Common myeloid progenitor, CD34-positive (primary cell): Measurements from ENCODE around the gene AFTPH.

Experiments used
- CTCF ChIA-PET: fragments of 350-600 bp; sonication (Branson Sonifier 250); formaldehyde crosslinking; loops from one replicate; lab custom pipeline; 2021; ENCODE audit warnings: antibody characterized with exemption; lab: Charles Lee
- POLR2A ChIA-PET: fragments of 350-600 bp; sonication (Branson Sonifier 250); formaldehyde crosslinking; loops from one replicate; lab custom pipeline; 2021; ENCODE audit warnings: antibody characterized with exemption; lab: Charles Lee
- DNase-seq, 3 donors: peaks; one replicate each; pipeline versions ENCODE4 v3.0.0 to v3.0.0-alpha.2; 2013
- H3K27ac ChIP-seq, 2 experiments: 1 replicate in 1 of 2; 2 replicates in 1 of 2; pipeline ENCODE4 v1.7.0; 2013; ENCODE audit warnings: inconsistent platforms in 2 of 2, low read length in 2 of 2, mild to moderate bottlenecking in 2 of 2, low read depth in 1 of 2, moderate library complexity in 1 of 2; ENCODE audit not compliant: severe bottlenecking in 2 of 2, insufficient read depth in 1 of 2, poor library complexity in 1 of 2
- H3K27me3 ChIP-seq, 5 experiments: replicated peaks in 2 of 5; 1 replicate in 3 of 5; 2 replicates in 2 of 5; pipeline versions ENCODE4 v1.6.1 to v1.7.0; 2013; ENCODE audit warnings: low read length in 4 of 5, mild to moderate bottlenecking in 2 of 5, moderate library complexity in 2 of 5, inconsistent platforms in 1 of 5; ENCODE audit not compliant: insufficient read depth in 5 of 5, control insufficient read depth in 4 of 5
- H3K36me3 ChIP-seq, 4 experiments: 1 replicate in 2 of 4; 2 replicates in 2 of 4; pipeline versions ENCODE4 v1.6.1 to v1.7.0; 2013; ENCODE audit warnings: low read length in 3 of 4, control low read depth in 1 of 4, mild to moderate bottlenecking in 1 of 4; ENCODE audit not compliant: control insufficient read depth in 4 of 4, insufficient read depth in 4 of 4
- H3K4me1 ChIP-seq, 4 experiments: 1 replicate in 3 of 4; 2 replicates in 1 of 4; pipeline versions ENCODE4 v1.6.1 to v1.7.1; 2013; ENCODE audit warnings: low read length in 3 of 4, mild to moderate bottlenecking in 3 of 4, control low read depth in 1 of 4, inconsistent platforms in 1 of 4, moderate library complexity in 1 of 4; ENCODE audit not compliant: control insufficient read depth in 4 of 4, insufficient read depth in 4 of 4; ENCODE audit errors: control extremely low read depth in 1 of 4
- H3K4me3 ChIP-seq, 7 experiments: 1 replicate in 4 of 7; 2 replicates in 3 of 7; pipeline versions ENCODE4 v1.5.1 to v1.7.0; 2013; ENCODE audit warnings: mild to moderate bottlenecking in 7 of 7, low read length in 6 of 7, moderate library complexity in 6 of 7, inconsistent platforms in 2 of 7, low read depth in 2 of 7, control low read depth in 1 of 7; ENCODE audit not compliant: insufficient read depth in 4 of 7, control insufficient read depth in 1 of 7; ENCODE audit errors: extremely low read depth in 1 of 7
- H3K9me3 ChIP-seq, 5 experiments: 1 replicate in 4 of 5; 2 replicates in 1 of 5; pipeline versions ENCODE4 v1.6.1 to v1.7.1; 2013; ENCODE audit warnings: low read length in 4 of 5, mild to moderate bottlenecking in 2 of 5, inconsistent platforms in 1 of 5, low read depth in 1 of 5, moderate library complexity in 1 of 5; ENCODE audit not compliant: control insufficient read depth in 4 of 5, insufficient read depth in 2 of 5; ENCODE audit errors: control extremely low read depth in 1 of 5
- WGBS: methylation state at CpG from one replicate; pipeline ENCODE4 v1.1.5; 2013; ENCODE audit not compliant: insufficient coverage; 5-methylcytosine and 5-hydroxymethylcytosine counted together

AFTPH gene

DNA sequence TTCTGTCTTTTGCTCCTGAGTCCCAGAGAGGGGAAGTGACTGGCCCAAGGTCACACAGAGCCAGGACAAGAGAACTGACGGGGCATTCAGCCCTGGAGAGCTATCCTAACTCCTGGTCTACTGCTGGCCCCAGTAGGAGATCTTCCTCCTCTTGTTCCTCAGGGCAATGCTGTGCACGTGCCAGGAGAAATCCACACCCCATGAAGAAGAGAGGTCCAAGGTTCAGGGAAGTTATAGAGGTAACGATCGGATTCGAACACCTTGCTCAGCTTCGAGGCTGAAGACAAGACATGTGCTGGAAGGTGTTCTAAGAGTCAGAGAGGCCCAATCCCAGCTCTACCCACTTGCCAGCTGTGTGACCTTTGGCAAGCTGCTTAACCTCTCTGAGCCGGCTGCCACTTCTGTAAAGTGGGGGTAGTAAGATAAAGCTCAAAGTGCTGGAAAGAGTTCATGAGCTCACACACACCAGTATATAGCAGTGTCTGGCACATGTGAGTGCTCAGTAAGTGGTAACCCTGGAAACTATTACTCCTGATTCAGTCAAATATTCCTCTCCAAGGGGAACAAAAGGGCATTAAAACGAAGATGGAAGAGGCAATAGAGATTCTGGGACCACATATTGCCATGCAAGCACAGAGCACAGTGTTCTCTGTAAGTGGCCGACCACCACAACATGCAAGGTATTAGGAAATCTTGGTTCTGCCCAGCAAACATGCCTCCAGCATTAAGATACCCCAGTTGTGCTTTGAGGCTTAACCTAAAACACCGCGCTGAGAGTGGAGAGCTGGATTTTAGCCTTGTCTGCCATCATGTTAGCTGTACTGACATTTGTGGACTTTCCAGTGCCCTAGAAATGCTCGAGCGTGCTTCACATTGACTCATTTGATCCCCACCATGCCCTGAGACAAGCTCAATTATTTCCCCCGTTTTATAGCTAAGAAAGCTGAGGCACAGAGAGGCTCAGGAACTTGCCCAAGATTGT is 104.0 kb downstream of the AFTPH start:
- H3K4me3 ChIP-seq, result no peak overlapping the region
- H3K27ac ChIP-seq, result no peak overlapping the region
- WGBS, result 97% methylated on average over 10 of the region's 14 CpGs
- no peaks in the 10 kb centered on the region for H3K4me1 ChIP-seq
- no peak for DNase-seq
- peaks cover 0 to 29% (median 13%) of the 10 kb centered on the region in 4 experiments for H3K36me3 ChIP-seq
- no peaks in the 10 kb centered on the region for H3K27me3 ChIP-seq
- ChIA-PET CTCF (interaction anchor here (0.8 to 3.5 kb wide), 10 partner anchors 11 to 41 kb away, joined by 3 to 44 read pairs (median 4); no protein-coding TSS in a partner anchor), POLR2A (interaction anchor here (1.0 kb wide), 1 partner anchor 9 kb away, joined by 3 read pairs; no protein-coding TSS in a partner anchor)
- no peaks in the 10 kb centered on the region for H3K9me3 ChIP-seq

DNA sequence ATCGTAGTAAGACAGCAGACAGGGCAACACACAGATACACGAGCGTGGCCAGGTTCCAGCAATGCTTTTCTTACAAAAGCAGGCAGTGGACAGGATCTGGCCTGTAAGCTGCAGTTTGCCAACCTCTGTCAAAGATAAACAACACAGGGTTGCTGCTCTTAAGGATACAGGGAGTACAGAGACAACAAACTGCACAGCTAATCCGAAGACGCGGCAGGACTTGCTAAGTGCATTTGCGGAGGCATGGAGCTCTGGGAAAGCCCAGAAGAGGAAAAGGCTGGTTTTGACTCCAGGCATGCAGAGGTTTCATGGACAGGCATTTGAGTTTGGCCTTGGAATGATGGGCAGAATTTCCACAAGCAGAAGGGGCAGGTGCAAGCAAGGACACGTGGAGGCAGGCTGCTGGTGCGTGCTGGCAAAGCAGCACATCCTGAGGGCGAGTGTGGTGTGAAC is 105.2 kb downstream of the AFTPH start:
- Histone ChIP-seq H3K9me3 (no peaks in the 10 kb centered on the region), H3K27me3 (no peaks in the 10 kb centered on the region), H3K4me1 (peaks cover 0 to 2% (median 0%) of the 10 kb centered on the region in 4 experiments), H3K4me3 (no peak overlapping the region), H3K36me3 (peaks cover 7 to 37% (median 22%) of the 10 kb centered on the region in 4 experiments), H3K27ac (no peak overlapping the region)
- ChIA-PET CTCF (interaction anchor here (0.7 to 3.5 kb wide), 4 partner anchors 8 to 39 kb away, joined by 3 to 44 read pairs (median 6); no protein-coding TSS in a partner anchor), POLR2A (interaction anchor here (1.0 kb wide), 1 partner anchor 12 kb away, joined by 3 read pairs; no protein-coding TSS in a partner anchor)
- DNase-seq, result no peak
- WGBS, result 93% methylated on average over 10 of the region's 10 CpGs

DNA sequence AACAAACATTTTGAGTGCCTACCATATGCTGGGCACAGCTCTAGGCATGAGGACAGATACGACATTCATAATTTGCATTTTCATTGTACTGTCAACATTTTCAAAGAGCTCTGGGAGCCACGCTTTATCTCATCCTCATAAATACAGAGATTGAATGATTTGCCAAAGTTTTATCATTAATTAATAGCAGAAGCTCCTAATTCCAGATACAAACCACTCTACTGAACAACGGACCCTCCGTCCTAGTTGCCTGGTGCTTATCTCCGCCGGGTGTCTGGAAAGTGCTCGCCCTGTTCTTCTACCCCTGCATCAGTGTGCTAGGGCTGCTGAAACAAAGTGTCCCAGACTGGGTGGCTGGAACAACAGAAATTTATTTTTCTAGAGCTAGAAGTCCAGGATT is 105.7 kb downstream of the AFTPH start:
- Histone ChIP-seq H3K4me1 (peaks cover 0 to 7% (median 3%) of the 10 kb centered on the region in 4 experiments), H3K9me3 (no peaks in the 10 kb centered on the region), H3K27me3 (no peaks in the 10 kb centered on the region), H3K27ac (no peak overlapping the region), H3K4me3 (no peak overlapping the region), H3K36me3 (peaks cover 11 to 41% (median 24%) of the 10 kb centered on the region in 4 experiments)
- 93% methylated on average over 5 of the region's 7 CpGs for WGBS
- DNase-seq, result no peak
- ChIA-PET CTCF (interaction anchor here (0.7 to 3.5 kb wide), 3 partner anchors 8 to 40 kb away, joined by 3 to 44 read pairs (median 5); no protein-coding TSS in a partner anchor), POLR2A (interaction anchor here (1.0 kb wide), 1 partner anchor 12 kb away, joined by 3 read pairs; no protein-coding TSS in a partner anchor)

- no peaks in the 10 kb centered on the region for H3K27me3 ChIP-seq
- peaks cover 13 to 47% (median 30%) of the 10 kb centered on the region in 4 experiments for H3K36me3 ChIP-seq
- DNase-seq, result no peak
- no peak overlapping the region for H3K27ac ChIP-seq
- 93% methylated on average over 9 of the region's 10 CpGs for WGBS
- CTCF ChIA-PET, result interaction anchor here (0.7 to 1.4 kb wide), 6 partner anchors 9 to 239 kb away, joined by 3 to 5 read pairs (median 4); no protein-coding TSS in a partner anchor
- no peaks in the 10 kb centered on the region for H3K9me3 ChIP-seq
- H3K4me3 ChIP-seq, result no peak overlapping the region
- peaks cover 3 to 16% (median 11%) of the 10 kb centered on the region in 4 experiments for H3K4me1 ChIP-seq
- POLR2A ChIA-PET, result no interaction called here
These were observed 106.6 kb downstream of the AFTPH start for GRCh38 chr2:64630752-64631151.

DNA sequence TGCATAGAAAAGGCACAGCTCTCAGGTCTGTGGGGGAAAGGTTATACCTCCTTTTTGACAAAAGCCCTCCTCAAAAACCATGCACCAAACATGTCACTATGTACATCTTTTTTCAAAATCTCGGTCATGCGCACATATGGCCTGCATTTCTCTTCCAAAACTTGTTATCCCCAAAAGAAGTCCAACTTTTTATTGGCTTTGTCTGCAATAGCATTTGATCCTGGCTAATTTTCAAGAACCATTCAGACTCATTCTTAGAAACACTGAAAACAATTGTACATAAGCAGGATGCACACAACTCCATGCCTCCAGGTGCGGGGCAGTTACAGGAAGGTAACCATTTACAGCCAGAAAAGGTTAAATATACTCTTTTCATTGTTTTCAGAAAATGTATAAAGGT is 107.6 kb downstream of the AFTPH start:
- peaks cover 13 to 53% (median 33%) of the 10 kb centered on the region in 4 experiments for H3K36me3 ChIP-seq
- 90% methylated on average over 2 of the region's 3 CpGs for WGBS
- CTCF ChIA-PET, result interaction anchor here (0.7 to 1.4 kb wide), 7 partner anchors 9 to 238 kb away, joined by 3 to 5 read pairs (median 3); no protein-coding TSS in a partner anchor
- POLR2A ChIA-PET, result interaction anchor here (0.7 kb wide), 1 partner anchor 13 kb away, joined by 4 read pairs; no protein-coding TSS in a partner anchor
- H3K9me3 ChIP-seq, result no peaks in the 10 kb centered on the region
- peaks cover 13 to 26% (median 17%) of the 10 kb centered on the region in 4 experiments for H3K4me1 ChIP-seq
- no peak for DNase-seq
- no peaks in the 10 kb centered on the region for H3K27me3 ChIP-seq
- H3K4me3 ChIP-seq, result no peak overlapping the region
- no peak overlapping the region for H3K27ac ChIP-seq

GRCh38 chr2:64632835-64633819 is 109.0 kb downstream of the AFTPH start:
- WGBS, result 97% methylated on average over 4 of the region's 9 CpGs
- Histone ChIP-seq H3K9me3 (no peaks in the 10 kb centered on the region), H3K36me3 (peaks cover 13 to 53% (median 33%) of the 10 kb centered on the region in 4 experiments), H3K4me3 (no peak overlapping the region), H3K27me3 (no peaks in the 10 kb centered on the region), H3K4me1 (peaks cover 26 to 39% (median 31%) of the 10 kb centered on the region in 4 experiments), H3K27ac (no peak overlapping the region)
- DNase-seq, result no peak
- ChIA-PET POLR2A (interaction anchor here (0.7 kb wide), 1 partner anchor 428 kb away, joined by 3 read pairs; no protein-coding TSS in a partner anchor), CTCF (interaction anchor here (0.9 to 4.3 kb wide), 5 partner anchors 16 to 234 kb away, joined by 3 to 28 read pairs (median 3); no protein-coding TSS in a partner anchor)
